Activated CD8-positive, alpha-beta memory T cell treated with anti-CD3 and anti-CD28 coated beads for 36 hours (primary cell): ENCODE data around the gene CAND2. TPM values are rescaled to one million over a fixed set of nuclear protein-coding genes. Genes with fewer than 3 reads are reported as not detected.

Source experiments
- total RNA-seq, 2 experiments: library from RNA; stranded (reverse); gene quantifications; one replicate each; pipeline ENCODE4 v1.2.3, GENCODE V29; 2021

The CAND2 gene
- total RNA-seq, 2 experiments from 2014 or later = 1.0 to 2.6 TPM

Other genes with a start within 250 kb of the CAND2 start
- gene MKRN2, start 239.6 kb upstream of the CAND2 start, total RNA-seq = 10 to 100 TPM; 25.4 to 28.6 TPM
- gene RAF1, start 132.6 kb upstream of the CAND2 start, total RNA-seq = 10 to 100 TPM; 79.8 to 80.9 TPM
- not detected for gene TMEM40, start 37.4 kb upstream of the CAND2 start, total RNA-seq
- gene RPL32, start 44.9 kb downstream of the CAND2 start, total RNA-seq = 1,000 to 10,000 TPM; 2,580 to 2,744 TPM